Stimulated activated CD8-positive, alpha-beta memory T cell treated with anti-CD3 and anti-CD28 coated beads, Interleukin-15, amount 100 ng/mL, for 24 hours (primary cell): Measurements from ENCODE around the gene BAIAP2.

Experiments
- DNase-seq: peaks from one replicate; pipeline ENCODE4 v3.0.0-alpha.2; 2020; ENCODE audit warnings: low read depth

The BAIAP2 gene

GRCh38 chr17:81052199-81052997, 17.4 kb downstream of the BAIAP2 start:
- no peak for DNase-seq

DNA sequence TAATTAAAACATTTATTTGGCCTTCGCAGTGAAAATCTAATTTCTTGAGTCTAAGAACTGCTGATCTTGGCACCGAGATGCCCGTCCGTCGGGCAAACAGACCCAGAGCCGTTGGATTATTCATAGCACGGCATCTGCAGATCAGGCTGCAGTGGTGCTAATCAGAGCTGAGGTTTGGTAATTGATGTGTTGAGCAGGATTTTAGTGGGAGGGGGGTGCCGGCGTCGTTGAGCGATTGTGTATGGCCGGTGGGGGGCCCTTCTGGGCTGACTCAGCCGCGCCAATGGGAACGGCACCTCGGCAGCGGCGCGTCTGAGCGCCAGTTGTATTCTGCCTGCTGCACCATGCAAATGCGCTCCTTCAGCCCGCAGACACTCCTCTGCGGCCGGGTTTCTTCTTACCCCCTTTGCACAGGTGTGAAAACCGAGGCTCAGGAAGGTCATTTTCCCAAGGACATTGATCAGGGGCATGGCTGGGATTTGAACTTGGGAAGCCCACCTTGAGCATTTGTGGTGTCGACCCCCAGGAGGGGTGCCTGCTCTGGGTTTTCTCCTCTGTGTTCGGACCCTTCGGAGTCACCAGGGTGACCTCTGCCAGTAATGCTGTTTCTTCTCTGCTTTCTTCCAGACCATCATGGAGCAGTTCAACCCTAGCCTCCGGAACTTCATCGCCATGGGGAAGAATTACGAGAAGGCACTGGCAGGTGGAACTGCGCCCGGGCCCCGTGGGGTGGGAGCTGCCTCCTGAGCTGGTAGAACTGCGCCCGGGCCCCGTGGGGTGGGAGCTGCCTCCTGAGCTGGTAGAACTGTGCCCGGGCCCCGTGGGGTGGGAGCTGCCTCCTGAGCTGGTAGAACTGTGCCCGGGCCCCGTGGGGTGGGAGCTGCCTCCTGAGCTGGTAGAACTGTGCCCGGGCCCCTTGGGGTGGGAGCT, 18.4 kb downstream of the BAIAP2 start:
- DNase-seq: no peak

- no peak for DNase-seq
Measured at GRCh38 chr17:81054308-81054707, 19.4 kb downstream of the BAIAP2 start.

DNA sequence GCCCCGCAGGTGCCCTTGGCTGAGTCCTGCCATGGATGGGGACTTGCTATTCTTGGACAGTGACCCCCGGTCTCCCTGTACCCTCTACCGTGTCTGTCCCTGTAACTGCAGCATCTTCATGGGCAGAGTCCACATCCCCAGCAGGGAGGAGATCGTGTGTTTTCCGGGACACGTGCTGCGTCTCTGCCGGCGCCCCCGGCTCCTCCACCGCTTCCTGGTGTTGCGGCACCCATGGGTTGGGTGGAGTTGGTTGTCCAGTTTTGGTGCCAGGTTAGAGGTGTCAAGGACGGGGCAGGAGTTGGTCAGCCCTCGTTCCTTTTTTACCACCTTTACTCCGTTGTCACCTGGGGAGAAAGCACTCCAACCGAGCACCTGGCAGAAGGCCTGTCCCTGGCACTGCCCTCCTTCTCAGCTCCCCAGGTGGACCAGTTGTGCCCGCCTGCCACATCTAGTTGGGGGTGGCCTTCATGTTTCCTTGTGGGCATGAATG, 20.0 kb downstream of the BAIAP2 start:
- no peak for DNase-seq

- no peak for DNase-seq
Measured at GRCh38 chr17:81056312-81056711, 21.4 kb downstream of the BAIAP2 start.

DNA sequence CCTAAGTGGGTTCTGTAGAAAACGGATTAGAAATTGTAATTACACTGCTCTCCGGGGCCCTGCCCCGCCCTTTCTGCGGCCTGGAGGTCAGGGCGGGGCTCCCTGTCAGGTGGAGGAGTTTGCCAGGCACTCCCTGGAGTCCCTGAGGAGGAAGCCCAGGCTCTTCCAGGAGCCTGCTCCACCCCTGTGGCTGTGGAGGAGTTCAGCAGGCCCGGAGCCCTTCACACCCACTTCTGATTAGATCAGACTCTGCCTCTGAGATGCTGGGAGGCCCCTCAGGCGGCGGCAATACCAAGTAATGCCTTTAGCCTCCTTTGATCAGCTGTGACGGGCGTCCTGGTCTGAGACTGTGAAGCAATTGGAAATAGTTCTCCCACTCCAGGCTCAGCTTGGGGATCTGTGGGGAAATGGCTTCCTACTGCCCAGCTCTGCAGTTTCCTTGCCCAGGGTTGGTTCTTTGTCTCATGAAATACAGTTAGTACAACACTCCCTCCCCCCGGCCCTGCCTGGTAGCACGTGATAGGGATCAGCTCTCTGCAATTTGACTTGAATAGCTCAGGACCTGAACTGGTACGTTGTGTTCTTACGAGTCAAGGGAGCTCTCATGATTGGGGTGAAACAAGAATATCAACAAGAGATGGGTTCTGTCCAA, 22.3 kb downstream of the BAIAP2 start:
- DNase-seq: no peak

- DNase-seq: no peak
Measured at GRCh38 chr17:81057777-81058176, 22.8 kb downstream of the BAIAP2 start.

GRCh38 chr17:81058263-81058871, 23.4 kb downstream of the BAIAP2 start:
- no peak for DNase-seq

- no peak for DNase-seq
Measured at GRCh38 chr17:81059026-81059425, 24.1 kb downstream of the BAIAP2 start.

- DNase-seq: no peak
Measured at GRCh38 chr17:81060416-81060815, 25.5 kb downstream of the BAIAP2 start.

- DNase-seq: no peak
Measured at GRCh38 chr17:81061027-81061735, 26.2 kb downstream of the BAIAP2 start.

- DNase-seq: no peak
Measured at GRCh38 chr17:81062014-81062780, 27.2 kb downstream of the BAIAP2 start.

DNA sequence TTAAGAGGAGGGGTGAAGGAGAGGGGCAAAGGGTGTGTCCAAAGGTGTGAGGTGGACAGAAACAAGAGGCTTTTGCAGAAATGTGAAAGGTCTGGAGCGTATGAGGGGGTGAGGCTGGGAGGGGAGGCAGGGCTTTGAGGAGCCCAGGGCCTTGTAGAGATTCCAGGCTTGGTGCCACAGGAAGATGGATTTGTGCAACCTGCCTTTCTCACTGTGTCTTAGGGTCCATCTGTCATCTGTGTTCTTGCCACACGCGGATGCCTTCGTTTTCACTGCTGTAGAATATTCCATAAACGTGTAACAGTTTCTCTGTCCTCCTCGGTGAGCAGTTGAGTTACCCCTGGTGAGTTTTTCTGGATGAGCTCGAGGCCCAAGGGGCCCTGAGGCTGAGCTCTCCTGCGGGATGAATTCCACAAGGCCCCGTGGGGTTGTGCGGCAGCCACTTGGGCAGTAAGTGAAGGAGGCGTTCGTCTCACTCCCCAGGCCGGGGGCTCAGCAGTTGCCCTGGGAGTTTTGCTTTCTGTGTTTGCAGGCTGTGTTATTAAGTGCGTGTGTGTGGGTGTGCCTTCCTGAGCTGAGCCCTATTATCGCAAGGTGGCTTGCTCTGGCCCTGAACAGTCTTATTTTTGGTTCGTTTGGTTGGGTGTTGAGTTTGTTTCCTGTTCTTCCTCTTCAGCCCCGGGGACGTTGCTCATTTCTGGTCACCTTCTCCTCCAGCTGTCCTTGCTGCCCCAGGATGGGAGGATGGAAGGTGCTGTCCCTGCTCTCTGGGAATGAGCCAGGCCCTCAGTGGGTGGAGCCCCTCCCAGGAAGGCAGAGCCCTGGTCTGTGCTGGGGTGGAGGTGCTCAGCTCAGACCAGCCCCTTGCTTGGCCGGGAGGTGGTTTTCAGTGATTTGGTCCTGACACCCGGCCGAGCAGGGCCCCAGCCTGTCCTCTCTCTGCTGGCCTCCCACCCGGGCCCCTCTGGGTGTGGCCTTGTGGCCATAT, 28.4 kb downstream of the BAIAP2 start:
- DNase-seq: no peak

- DNase-seq: no peak
Measured at GRCh38 chr17:81064678-81065475, 29.9 kb downstream of the BAIAP2 start.

DNA sequence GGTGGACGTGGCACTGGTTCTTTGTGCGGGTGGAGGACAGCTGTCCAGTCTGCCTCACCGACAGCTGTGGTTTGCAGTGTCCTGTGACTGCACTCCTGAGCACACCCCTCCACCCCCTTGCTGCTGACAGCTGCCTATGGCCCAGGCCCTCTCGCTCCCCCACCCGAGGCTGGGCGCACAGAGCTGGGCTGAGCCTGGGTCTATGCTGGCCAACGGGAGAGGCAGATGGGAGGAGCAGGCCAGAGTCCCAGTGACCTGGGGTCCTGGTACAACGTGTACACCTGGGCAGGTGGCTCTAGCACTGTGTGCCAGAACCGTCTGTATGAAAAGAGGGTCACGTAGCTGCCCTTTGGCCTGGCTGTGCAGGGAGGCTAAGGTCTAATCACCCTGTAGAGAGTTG, 30.5 kb downstream of the BAIAP2 start:
- no peak for DNase-seq

- DNase-seq: no peak
Measured at GRCh38 chr17:81066072-81066471, 31.1 kb downstream of the BAIAP2 start.

- DNase-seq: no peak
Measured at GRCh38 chr17:81066771-81067315, 31.9 kb downstream of the BAIAP2 start.

GRCh38 chr17:81067391-81067811, 32.5 kb downstream of the BAIAP2 start:
- no peak for DNase-seq
